SKM-1 treated with dmso at 0.1 percent for 144 hours (cell line): ENCODE data around the gene SSBP3.
A peak's percentile ranks its signal among the peaks of the same experiment; 100 is the strongest.
"Not testable (repeated sequence)": the region's sequence is repeated elsewhere in the genome, so short reads cannot be mapped to it uniquely, and the experiment has no call there.

Source experiments
- DNase-seq: peaks from one replicate; lab custom pipeline; 2025; ENCODE audit not compliant: unreplicated experiment; lab: John Stamatoyannopoulos, UW

SSBP3 gene

DNA sequence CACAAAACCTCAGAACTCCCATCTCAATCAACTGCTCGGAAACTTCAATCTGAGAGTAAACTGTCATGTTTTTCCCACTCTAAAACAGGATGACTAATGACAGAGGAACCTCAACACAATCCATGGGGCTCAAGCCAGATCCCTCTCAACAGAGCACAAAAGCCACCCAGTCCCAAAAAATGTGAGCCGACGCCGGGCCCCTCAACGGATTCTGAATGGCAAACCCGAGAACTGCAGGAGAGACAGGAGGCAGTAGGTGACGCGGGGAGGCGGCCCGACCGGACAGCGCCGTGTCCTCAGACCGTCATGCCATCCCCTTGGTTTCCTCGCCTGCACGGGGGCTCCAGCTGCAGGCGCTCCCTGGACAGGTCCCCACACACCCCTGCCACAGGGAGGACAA is 53.4 kb downstream of the SSBP3 start:
- DNase-seq = no peak

DNA sequence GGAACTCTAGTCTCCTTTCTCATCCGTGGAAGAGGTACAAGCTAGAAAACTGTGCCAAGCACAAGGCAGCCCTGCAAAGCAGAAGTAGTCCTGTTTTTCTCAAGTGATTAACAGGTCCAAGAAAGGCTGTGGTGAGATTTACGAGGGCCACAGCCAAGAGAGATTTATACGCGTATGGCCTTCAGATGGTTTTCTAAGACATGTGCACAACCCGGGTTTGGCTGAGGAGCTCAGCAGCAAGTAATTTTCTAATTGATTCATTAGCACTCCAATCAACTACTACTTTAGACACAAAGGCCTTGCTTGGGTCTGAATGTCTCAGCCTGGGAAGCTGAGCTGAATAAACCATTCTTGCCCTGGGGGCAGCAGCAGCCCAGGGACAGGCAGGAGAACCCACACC is 55.8 kb downstream of the SSBP3 start:
- DNase-seq = no peak

- DNase-seq = no peak
Observed at GRCh38 chr1:54348700-54349021, 57.5 kb downstream of the SSBP3 start.

DNA sequence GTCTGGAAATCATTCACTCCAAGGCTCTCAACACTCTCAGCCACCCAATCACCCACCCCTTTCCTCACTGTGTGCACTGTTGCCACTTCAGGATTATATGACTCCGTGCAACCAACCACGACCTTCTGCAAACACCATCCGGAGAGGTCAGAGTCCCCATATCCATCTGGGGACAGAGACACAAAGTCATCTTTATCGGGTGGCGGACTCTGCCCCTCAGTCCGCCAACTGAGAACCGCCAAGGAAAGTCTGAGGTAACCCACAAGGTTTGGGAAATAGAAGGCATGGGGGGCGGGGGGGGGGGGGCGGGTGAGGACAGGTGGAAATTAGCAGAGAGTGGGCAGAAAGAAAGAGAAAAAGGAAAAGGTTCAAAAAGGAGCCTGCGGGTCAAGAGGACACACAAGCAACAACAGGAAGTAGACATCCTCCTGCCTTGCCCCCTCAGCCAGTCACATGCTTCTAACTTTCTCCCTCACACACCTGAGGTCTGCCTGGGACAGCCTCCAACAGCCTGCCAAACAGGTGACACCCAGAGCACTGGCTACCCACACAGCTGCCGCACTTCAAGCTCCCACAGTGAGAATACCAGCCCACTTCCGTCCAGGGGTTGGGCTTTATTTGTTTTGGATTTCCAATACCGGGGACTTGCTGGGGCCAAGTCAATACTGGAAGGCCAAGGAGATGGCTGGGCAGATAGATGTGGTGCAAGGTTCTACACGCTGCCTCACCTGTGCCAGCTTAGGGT is 58.1 kb downstream of the SSBP3 start:
- DNase-seq = no peak

GRCh38 chr1:54347261-54347954 is 58.8 kb downstream of the SSBP3 start:
- DNase-seq = no peak

DNA sequence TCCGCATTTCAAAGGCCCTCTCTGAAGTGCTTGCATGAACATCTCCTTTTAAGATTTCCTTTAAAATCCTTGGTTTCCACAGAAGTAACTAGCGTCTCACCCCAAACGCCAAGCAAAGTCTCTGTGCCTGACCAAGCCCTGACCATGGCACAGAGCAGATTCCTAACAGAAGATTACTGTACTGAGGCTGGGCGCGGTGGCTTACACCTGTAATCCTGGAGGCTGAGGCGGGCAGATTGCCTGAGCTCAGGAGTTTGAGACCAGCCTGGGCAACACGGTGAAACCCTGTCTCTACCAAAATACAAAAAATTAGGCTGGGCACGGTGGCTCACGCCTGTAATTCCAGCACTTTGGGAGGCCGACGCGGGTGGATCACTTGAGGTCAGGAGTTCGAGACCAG is 60.6 kb downstream of the SSBP3 start:
- not testable (repeated sequence) for DNase-seq

GRCh38 chr1:54345116-54345515 is 61.1 kb downstream of the SSBP3 start:
- no peak for DNase-seq

GRCh38 chr1:54342742-54343687 is 63.2 kb downstream of the SSBP3 start:
- no peak for DNase-seq

GRCh38 chr1:54342288-54342687 is 63.9 kb downstream of the SSBP3 start:
- no peak for DNase-seq

- no peak for DNase-seq
Observed at GRCh38 chr1:54341763-54342162, 64.4 kb downstream of the SSBP3 start.

GRCh38 chr1:54340878-54341277 is 65.3 kb downstream of the SSBP3 start:
- DNase-seq = no peak

DNA sequence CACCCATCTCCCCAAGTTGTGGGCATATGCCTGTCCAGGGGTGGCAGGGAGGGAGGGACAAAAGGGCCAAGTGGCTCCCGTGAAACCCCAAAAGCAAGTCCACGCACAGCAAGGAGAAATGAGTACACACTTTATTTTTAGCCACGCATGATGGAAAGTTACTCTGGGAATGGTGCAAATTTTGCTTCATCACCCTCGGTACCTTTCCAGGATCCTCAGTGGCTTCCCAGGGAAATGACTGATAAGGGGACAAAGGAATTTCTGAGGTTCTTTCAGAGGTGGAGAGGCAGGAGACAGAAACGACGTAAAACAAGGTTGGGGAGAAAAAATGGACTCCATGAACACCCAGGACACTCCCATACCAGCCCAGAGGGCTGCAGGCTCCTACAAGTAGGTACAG is 65.8 kb downstream of the SSBP3 start:
- DNase-seq = no peak

DNA sequence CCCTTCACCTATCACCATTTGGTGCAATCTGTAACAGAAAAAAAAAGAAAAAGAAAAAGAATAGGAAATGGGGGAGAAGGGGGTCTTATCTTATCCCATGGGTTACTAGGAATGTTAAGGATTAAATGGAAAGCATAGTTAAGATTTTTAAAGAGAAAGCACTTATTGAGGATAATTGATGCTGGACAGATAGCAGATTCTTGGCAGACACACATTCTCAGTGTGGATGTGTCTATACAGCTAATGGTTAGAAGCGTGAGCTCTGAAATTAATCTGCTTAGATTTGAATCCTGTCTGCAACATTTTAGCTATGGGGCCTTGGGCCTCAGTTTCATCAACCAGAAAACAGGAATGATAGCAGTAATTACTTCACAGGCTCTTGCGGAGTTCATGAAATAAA is 67.1 kb downstream of the SSBP3 start:
- DNase-seq = no peak

GRCh38 chr1:54338464-54338863 is 67.7 kb downstream of the SSBP3 start:
- DNase-seq = no peak

DNA sequence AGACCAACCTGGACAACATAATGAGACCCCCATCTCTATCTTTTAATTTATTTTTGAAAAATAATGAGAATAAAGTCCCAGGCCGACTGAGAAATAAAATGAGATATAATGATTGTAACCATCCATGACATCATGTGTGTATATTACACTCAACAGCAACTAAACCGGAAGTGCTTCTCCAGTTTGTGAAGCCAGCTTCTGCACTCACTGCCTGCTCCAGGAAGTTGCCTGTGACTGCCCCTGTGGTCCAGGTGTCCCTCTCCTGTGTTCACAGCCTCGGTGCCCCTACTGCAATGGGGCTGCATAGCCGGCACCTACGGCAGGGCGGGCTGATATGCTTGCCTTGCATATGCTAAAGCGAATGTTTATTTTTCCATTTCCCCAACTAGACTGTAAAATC is 68.3 kb downstream of the SSBP3 start:
- peak; percentile 2 for DNase-seq

- DNase-seq = no peak
Observed at GRCh38 chr1:54337034-54337433, 69.2 kb downstream of the SSBP3 start.

- DNase-seq = no peak
Observed at GRCh38 chr1:54336116-54336515, 70.1 kb downstream of the SSBP3 start.

- peak; percentile 74 for DNase-seq
Observed at GRCh38 chr1:54335755-54336108, 70.5 kb downstream of the SSBP3 start.

GRCh38 chr1:54335011-54335754 is 71.0 kb downstream of the SSBP3 start:
- DNase-seq = peak; percentile 85

DNA sequence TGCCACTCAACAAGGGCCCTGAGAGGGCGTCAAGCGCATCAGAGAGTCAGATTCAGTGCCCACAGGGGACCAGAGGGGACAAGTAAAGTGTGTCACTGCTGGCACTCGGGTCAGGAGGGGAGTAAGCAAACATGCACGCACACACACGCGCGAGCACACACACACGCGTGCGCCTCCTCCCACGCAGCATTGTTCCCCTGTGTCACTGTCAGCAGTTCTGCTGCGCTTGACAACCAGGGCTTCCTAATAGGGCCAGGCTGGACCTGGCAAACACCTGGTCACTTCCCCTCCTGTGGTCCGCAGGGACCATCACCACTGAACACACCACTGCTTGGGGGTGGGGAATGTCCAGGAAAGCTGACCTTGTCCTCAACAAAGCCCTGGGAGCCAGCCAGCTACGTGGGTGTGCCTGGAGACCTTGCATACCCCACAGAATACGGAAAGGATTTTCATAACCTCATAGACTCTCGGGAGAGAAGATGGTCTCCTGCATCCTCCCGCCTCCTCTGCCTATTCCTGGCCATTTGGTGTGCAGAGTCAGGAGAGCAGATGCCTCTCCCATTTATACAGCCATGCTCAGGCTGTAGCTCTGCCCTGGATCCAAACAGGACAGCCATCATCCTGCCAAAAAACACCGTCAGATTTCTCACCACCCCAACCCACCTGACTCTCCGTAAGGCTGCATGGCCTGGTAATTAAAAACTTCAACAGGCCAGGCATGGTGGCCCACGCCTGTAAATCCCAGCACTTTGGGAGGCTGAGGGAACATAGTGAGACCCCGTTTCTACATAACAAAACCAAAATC is 73.2 kb downstream of the SSBP3 start:
- DNase-seq = no peak
